ENCODE measurements around the gene PLD1. TPM values are rescaled to one million over a fixed set of nuclear protein-coding genes. Genes with fewer than 3 reads are reported as not detected.
"Not testable (repeated sequence)": the region's sequence is repeated elsewhere in the genome, so short reads cannot be mapped to it uniquely, and the experiment has no call there.

Gene PLD1
- total RNA-seq, 2 donors from 2014 or later: 5.4 to 7.7 TPM

DNA sequence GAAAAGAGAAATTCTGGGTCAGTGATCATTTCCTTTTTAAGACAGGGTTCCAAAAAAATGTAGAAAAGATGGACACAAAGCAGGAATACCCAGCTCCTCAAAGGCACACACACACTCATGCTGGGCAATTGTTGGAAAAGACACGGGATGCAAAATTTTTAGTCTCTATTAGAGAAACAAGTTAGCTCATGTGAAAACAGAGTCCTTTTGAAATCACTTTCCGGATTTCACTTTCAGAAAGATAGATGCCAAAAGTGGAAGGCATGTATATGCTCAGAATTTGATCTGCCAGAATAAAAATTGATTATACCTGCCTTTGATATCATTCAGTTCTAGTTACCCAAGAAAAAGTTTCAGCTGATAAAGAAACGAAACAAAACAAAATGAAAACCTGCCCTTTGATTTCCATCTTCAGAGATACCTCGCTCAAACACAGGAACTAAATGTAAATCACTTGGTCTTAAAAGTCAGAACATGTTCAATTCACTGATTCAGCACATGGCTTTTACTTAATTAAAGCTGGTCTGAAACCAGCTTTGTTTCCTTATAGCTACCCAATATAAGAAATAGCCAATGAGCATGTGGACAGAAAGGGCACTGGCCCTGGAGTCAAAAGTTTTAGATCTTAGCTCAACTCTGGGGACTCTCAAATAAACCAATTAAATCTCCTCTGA lies 52.8 kb downstream of the PLD1 start:
- Mint-ChIP-seq H3K27me3 (no peaks in the 10 kb centered on the region), H3K4me3 (no peak overlapping the region), H3K36me3 (no peaks in the 10 kb centered on the region), H3K4me1 (ENCODE audit: low read depth in 2 of 2) (peaks cover 0 to 8% of the 10 kb centered on the region in 2 donors), H3K9me3 (no peaks in the 10 kb centered on the region), H3K27ac (no peak overlapping the region)
- ATAC-seq (no peak), DNase-seq (ENCODE audit: low spot score) (no peak)

DNA sequence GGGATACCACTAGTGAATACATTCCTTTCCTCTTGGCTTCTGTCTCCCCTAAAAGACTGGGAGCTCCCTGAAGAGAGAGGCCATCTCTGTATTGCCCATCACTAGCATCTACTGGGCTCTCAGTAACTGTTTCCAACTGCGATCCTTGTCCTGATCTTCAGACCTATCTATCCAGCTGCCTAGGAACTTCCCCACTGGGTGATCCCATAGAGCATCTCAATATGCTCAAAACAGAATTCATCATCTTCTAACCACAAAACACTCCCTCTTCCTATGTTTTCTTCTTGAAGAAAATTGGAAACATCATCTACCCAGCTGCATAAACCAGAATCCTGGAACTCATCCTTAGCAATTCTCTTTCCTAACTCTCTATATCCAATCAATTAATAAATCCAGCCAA lies 54.6 kb downstream of the PLD1 start:
- peaks cover 0 to 5% of the 10 kb centered on the region in 2 donors for H3K4me1 Mint-ChIP-seq (ENCODE audit: low read depth in 2 of 2)
- DNase-seq (ENCODE audit: low spot score) (no peak), ATAC-seq (no peak)
- H3K36me3 Mint-ChIP-seq: no peaks in the 10 kb centered on the region
- H3K4me3 Mint-ChIP-seq: no peak overlapping the region
- no peaks in the 10 kb centered on the region for H3K27me3 Mint-ChIP-seq
- no peak overlapping the region for H3K27ac Mint-ChIP-seq
- H3K9me3 Mint-ChIP-seq: no peaks in the 10 kb centered on the region

DNA sequence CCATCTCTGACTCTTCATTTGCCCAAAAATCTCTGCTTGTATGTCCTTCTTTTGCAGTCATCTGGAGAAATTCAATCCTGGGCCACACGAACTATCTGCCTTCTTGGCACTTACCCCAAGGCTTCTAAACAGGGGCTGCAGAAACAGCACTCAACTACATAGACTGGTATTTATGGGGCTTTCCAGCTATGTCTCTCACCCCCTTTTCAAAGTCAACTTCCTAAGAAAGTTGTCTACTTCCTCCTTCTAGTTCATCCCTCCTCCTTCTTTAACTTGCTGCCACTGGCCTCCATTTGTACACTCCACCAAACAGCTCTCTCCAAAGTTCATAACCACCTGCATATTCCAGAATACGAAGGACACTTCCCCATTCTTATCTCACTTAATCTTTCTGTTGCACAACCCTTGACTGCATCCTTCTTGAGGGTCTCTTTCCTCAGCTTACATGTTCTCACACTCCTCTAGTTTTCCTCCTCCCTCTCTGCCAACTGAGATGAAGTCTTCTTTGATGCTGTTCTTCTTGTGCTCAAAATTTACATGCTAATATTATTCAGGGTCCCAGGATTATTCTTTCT lies 55.2 kb downstream of the PLD1 start:
- Mint-ChIP-seq H3K36me3 (no peaks in the 10 kb centered on the region), H3K27ac (no peak overlapping the region), H3K27me3 (peaks cover 0 to 2% of the 10 kb centered on the region in 2 donors), H3K9me3 (no peaks in the 10 kb centered on the region), H3K4me3 (no peak overlapping the region), H3K4me1 (ENCODE audit: low read depth in 2 of 2) (no peaks in the 10 kb centered on the region)
- no peak for ATAC-seq
- no peak for DNase-seq (ENCODE audit: low spot score)

DNA sequence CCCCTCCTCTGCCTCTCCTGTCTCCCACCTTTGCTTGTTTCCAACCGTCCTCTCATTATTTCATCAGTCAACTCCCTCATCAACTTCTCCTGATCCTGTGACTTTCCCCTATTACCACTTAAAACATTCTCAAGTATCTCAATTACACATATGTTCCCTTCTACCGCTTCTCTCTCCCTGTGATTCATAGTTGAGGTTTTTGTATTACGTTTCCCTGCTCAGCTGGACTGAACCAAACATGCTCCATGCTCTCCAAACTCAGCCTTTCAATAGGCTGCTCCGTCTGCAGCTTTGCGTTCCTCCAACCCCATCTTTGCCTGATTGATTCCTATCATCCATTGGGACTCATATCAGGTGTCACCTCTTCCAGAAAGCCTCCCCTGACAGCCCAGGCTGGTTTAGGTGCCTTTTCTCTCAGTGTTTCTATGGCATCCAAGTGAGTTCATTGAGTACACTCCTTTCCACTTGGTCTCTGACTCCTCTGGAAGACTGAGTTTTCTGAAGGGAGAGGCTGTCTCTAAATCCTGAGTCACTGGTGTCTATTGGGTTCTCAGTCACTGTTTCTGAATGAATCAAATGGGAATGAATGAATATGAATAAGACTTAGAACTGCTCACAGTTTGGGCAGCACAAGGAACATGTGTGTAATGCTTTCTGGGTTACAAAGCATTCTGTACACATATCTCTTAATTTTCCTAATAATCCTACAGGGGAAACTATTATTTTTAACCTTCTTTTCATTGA lies 56.4 kb downstream of the PLD1 start:
- Mint-ChIP-seq H3K36me3 (no peaks in the 10 kb centered on the region), H3K4me1 (ENCODE audit: low read depth in 2 of 2) (no peaks in the 10 kb centered on the region), H3K27ac (no peak overlapping the region), H3K27me3 (peaks cover 0 to 6% of the 10 kb centered on the region in 2 donors), H3K9me3 (no peaks in the 10 kb centered on the region), H3K4me3 (no peak overlapping the region)
- DNase-seq (ENCODE audit: low spot score) (no peak), ATAC-seq (peak in 1 of 2 donors; percentile 51)

DNA sequence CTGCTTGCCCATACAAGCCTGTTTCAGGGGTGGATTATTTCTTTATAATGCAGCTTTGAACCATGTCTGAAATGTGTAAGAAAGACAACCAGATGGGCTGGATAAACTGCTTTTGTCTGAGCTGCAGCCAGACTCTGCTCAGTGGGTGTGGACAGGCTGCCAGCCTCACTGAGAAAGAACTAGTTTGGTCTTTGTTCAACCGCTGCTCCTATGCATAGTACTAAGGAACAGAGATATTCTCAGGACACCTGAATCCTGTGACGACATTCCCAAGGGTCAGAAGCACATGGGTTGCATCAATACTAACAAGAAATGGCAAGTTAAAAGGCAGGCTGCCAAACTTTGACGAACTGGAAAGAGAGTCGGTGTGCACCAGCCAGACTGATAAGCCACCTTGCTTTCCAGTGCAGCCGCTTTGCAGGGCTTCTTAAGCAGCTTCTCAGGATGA lies 57.2 kb downstream of the PLD1 start:
- Mint-ChIP-seq H3K27ac (no peak overlapping the region), H3K9me3 (no peaks in the 10 kb centered on the region), H3K36me3 (no peaks in the 10 kb centered on the region), H3K4me1 (ENCODE audit: low read depth in 2 of 2) (no peaks in the 10 kb centered on the region), H3K4me3 (no peak overlapping the region), H3K27me3 (peaks cover 0 to 6% of the 10 kb centered on the region in 2 donors)
- no peak for ATAC-seq
- no peak for DNase-seq (ENCODE audit: low spot score)

DNA sequence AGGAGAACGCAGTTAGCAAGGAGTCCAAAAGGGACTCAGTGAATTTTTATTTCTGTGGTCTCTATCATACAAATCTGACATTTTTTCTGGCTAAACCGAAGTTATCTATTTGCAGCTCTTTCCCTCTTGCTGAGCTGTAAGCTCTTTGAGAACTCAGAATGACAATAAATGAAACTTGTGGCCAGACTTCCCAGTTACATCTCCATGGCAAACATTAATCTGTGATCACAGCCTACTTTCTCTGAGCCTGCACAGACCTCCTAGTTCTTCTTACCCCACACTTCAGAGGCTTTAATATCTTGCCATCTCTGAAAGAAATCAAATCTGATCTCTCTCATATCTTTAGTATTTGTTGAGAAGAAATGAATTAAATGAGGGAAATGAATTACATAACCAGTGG lies 58.0 kb downstream of the PLD1 start:
- peaks cover 0 to 6% of the 10 kb centered on the region in 2 donors for H3K27me3 Mint-ChIP-seq
- H3K4me1 Mint-ChIP-seq (ENCODE audit: low read depth in 2 of 2): peaks cover 2 to 3% of the 10 kb centered on the region in 2 donors
- no peaks in the 10 kb centered on the region for H3K9me3 Mint-ChIP-seq
- no peak overlapping the region for H3K27ac Mint-ChIP-seq
- ATAC-seq: no peak
- no peaks in the 10 kb centered on the region for H3K36me3 Mint-ChIP-seq
- no peak overlapping the region for H3K4me3 Mint-ChIP-seq
- no peak for DNase-seq (ENCODE audit: low spot score)

DNA sequence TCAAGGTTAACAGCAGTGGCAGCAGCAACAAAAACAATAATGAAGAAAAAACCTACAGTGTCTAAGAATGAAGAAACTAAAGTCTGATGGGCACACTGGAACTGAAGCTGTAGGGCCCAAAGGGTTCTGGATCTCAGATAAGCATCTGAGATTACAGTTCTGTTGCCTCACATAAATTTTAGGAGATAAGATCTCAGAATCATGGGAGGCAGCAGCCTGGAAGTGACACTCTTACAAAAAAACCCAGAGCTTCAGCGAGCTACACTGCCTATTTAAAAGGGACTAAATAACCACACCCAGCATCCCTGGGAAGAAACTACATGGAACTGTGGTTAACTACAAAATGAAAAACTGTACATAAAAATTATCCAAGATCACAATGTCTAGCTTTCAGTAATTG lies 61.2 kb downstream of the PLD1 start:
- DNase-seq (ENCODE audit: low spot score) (no peak), ATAC-seq (no peak)
- no peaks in the 10 kb centered on the region for H3K36me3 Mint-ChIP-seq
- H3K9me3 Mint-ChIP-seq: no peaks in the 10 kb centered on the region
- H3K4me3 Mint-ChIP-seq: no peak overlapping the region
- H3K27me3 Mint-ChIP-seq: peaks cover 0 to 6% of the 10 kb centered on the region in 2 donors
- peaks cover 8 to 10% of the 10 kb centered on the region in 2 donors for H3K4me1 Mint-ChIP-seq (ENCODE audit: low read depth in 2 of 2)
- no peak overlapping the region for H3K27ac Mint-ChIP-seq

DNA sequence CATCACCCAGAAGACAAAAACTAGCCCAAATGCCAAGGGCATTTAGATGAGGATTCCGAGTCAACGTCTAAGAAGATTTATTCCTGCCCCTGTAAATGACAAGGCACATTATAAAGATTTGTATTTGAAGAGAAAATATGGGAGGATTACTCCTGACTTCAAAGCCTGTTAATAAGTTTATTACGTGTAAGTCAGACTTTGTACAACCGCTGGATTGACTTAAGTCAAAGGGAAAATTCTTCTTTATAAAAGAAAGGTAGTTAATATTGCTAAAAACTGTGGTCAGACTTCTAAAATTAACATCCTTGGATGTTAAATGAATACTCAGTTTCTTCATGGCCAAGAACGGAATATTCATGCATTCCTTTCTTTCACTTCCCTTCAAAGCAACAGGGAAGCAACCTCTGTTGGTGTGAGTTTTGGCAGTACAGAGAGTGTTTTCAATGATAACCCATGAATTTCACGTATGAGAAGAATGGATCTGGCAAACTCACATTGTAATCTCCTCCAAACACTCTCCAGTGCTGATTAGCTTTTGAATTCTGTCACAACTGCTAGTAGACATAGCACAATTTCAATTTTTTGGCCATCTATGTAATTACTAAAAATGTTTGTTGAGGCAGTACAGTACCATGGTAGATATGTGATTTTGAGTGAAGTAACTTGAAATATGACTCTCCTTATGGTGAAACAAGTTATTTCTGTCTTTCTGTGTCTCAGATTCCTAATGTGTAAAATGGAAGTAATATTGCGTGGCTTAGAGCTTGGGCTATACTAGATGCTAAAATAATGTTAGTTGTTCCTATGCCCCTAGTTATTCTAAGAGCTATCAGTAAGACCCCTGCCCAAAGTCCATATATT lies 62.0 kb downstream of the PLD1 start:
- peaks cover 8 to 10% of the 10 kb centered on the region in 2 donors for H3K4me1 Mint-ChIP-seq (ENCODE audit: low read depth in 2 of 2)
- no peak overlapping the region for H3K4me3 Mint-ChIP-seq
- no peaks in the 10 kb centered on the region for H3K9me3 Mint-ChIP-seq
- no peaks in the 10 kb centered on the region for H3K36me3 Mint-ChIP-seq
- peaks cover 0 to 6% of the 10 kb centered on the region in 2 donors for H3K27me3 Mint-ChIP-seq
- no peak overlapping the region for H3K27ac Mint-ChIP-seq
- DNase-seq (ENCODE audit: low spot score) (no peak), ATAC-seq (no peak)

DNA sequence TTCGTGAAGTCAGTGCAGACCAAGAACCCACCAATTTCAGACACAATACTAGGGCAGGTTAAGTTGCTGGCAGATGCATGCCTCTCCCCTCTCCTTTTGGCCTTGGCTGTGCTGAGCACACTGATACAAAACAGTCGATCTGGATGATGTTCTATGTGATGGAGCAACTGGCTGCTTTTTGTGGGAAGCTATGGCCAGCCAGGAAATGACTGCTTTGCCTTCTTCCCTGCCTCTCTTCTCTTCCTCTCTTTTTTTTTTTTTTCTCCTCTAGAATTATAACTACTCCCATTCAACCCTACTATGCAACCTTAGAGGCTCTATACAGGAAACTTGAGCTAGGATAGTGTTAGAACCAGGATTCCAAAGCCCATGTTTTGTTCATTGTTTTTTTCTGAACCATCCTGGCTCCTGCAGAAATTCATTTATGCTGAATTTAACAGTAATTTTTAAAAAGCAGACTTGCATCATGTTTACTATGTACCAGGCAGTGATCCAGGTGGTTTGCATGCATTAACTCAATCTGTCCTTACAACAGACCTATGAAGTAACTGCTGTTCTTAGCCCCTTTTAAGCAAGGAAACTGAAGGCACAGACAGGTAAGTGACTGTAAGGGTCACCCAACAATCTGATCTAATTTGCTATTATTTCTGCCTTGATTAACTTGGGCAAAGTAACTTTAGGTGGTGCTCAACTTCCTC lies 62.9 kb downstream of the PLD1 start:
- Mint-ChIP-seq H3K36me3 (no peaks in the 10 kb centered on the region), H3K4me1 (ENCODE audit: low read depth in 2 of 2) (peaks cover 8 to 10% of the 10 kb centered on the region in 2 donors), H3K27ac (no peak overlapping the region), H3K4me3 (no peak overlapping the region), H3K9me3 (no peaks in the 10 kb centered on the region), H3K27me3 (peaks cover 0 to 6% of the 10 kb centered on the region in 2 donors)
- ATAC-seq (peak in 1 of 2 donors; percentile 20), DNase-seq (ENCODE audit: low spot score) (no peak)

DNA sequence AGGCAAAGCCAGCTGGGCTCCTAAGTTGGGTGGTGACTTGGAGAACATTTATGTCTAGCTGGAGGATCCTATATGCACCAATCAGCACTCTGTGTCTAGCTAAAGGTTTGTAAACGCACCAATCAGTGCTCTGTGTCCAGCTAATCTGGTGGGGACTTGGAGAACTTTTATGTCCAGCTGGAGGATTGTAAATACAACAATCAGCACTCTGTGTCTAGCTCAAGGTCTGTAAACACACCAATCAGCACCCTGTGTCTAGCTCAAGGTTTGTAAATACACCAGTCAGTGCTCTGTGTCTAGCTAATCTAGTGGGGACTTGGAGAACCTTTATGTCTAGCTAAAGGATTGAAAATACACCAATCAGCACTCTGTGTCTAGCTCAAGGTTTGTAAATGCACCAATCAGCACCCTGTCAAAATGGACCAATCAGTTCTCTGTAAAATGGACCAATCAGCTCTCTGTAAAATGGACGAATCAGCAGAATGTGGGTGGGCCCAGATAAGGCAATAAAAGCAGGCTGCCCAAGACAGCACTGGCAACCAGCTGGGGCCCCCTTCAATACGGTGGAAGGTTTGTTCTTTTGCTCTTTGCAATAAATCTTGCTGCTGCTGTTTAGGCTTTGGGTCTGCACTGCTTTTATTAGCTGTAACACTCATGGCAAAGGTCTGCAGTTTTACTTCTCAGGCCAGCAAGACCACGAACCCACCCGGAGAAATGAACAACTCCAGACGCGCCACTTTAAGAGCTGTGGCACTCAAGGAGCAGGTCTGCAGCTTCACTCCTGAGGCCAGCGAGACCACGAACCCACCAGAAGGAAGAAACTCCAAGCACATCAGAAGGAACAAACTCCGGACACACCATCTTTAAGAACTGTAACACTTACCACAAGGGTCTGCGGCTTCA lies 63.7 kb downstream of the PLD1 start:
- not testable (repeated sequence) for DNase-seq (ENCODE audit: low spot score); ATAC-seq; H3K36me3 Mint-ChIP-seq; H3K27ac Mint-ChIP-seq; H3K4me3 Mint-ChIP-seq; H3K9me3 Mint-ChIP-seq; H3K27me3 Mint-ChIP-seq
- H3K4me1 Mint-ChIP-seq (ENCODE audit: low read depth in 2 of 2): peaks cover 8 to 10% of the 10 kb centered on the region in 2 donors

DNA sequence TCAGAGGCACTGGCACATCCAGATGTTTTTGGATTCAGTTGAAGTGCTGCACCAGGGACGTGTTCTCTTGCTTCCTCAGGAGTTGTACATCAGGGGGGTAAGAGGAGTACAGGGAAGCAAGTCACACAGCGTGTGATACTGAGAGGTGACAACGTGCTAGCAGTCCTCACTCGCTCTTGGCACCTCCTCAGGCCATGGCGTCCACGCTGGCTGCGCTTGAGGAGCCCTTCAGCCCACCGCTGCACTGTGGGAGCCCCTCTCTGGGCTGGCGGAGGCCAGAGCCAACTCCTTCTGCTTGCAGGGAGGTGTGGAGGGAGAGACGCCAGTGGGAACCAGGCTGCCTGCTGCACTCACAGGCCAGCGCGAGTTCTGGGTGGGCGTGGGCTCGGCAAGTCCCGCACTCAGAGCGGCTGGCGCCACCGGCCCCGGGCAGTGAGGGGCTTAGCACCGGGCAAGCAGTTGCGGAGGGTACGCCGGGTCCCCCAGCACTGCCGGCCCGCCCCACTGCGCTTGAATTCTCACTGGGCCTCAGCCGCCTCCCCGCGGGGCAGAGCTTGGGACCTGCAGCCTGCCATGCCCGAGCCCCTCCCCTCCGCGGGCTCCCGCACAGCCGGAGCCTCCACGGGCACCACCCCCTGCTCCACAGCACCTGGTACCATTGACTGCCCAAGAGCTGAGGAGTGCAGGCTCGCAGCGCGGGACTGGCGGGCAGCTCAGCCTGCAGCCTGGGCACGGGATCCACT lies 64.5 kb downstream of the PLD1 start:
- H3K4me3 Mint-ChIP-seq: no peak overlapping the region
- peaks cover 8 to 10% of the 10 kb centered on the region in 2 donors for H3K4me1 Mint-ChIP-seq (ENCODE audit: low read depth in 2 of 2)
- no peak for ATAC-seq
- H3K27ac Mint-ChIP-seq: no peak overlapping the region
- H3K36me3 Mint-ChIP-seq: no peaks in the 10 kb centered on the region
- no peaks in the 10 kb centered on the region for H3K9me3 Mint-ChIP-seq
- DNase-seq (ENCODE audit: low spot score): no peak
- peaks cover 0 to 6% of the 10 kb centered on the region in 2 donors for H3K27me3 Mint-ChIP-seq
